ENCODE measurements around the gene ENTHD1. TPM values are rescaled to one million over a fixed set of nuclear protein-coding genes. Genes with fewer than 3 reads are reported as not detected.

Gene ENTHD1
- total and polyA plus RNA-seq, 2 of the 4 experiments (the other 2 are of a cell fraction) = not detected

DNA sequence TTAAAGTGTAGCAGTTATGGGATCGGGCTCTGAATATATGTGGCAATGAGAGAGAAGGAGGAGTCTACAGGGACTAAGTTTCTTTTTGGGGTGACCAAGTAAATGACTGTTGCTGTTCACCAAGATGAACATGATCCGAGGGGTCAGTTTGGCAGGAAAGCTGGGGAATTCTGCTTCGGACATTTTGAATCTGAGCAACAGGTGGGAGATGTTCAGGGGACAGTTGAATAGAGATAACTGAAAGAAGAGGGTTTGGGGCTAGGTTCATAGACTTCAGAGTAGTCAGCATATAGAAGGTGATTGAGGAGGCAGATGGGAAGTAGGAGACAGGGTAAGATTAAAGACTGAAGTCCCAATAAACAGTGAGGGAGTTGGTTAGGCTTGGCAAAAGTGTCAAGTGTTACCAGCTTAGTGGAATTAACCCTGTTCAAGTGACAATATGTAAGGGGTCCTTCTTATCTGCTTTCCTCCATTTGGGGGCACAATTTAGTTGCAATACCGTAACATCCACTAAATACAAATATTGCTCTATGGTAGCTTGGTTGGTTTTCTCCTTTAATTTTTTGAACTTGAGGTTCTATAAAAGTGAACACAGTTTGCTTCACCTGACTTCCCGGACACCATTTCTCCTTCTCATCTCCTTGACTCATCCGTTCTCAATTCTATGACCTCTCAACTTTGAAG is 2.9 kb upstream of the ENTHD1 start:
- ChIA-PET CTCF (no interaction called here), POLR2A (ENCODE audit: unreplicated experiment) (no interaction called here)
- Histone ChIP-seq H4K91ac (ENCODE audit: insufficient read depth, low read depth, low read length) (no peak overlapping the region), H4K5ac (ENCODE audit: low read depth, low read length) (no peak overlapping the region), H3K4me1 (ENCODE audit: control insufficient read depth, insufficient read depth, low read length) (no peaks in the 10 kb centered on the region), H4K20me1 (ENCODE audit: insufficient read depth, low read length) (no peaks in the 10 kb centered on the region), H3K27me3 (ENCODE audit: control insufficient read depth, insufficient read depth, low read length) (peaks cover 40% of the 10 kb centered on the region), H3K27ac (ENCODE audit: insufficient read depth, low read length) (no peak overlapping the region), H2AK5ac (ENCODE audit: low read depth, low read length) (no peak overlapping the region), H3K23ac (ENCODE audit: low read depth, low read length) (no peak overlapping the region), H4K8ac (ENCODE audit: low read depth in 2 of 2, low read length in 2 of 2) (no peak overlapping the region), H2AK9ac (replicated peaks; ENCODE audit: low read depth, low read length, poor library complexity) (no peak overlapping the region), H3K4me3 (ENCODE audit: insufficient read depth, low read depth, low read length) (no peak overlapping the region), H3K9ac (ENCODE audit: low read depth, low read length) (no peak overlapping the region), H3K56ac (ENCODE audit: extremely low read depth, insufficient read depth, low read length) (no peak overlapping the region), H3K9me3 (ENCODE audit: control insufficient read depth, insufficient read depth, low read length) (no peaks in the 10 kb centered on the region), H3K9me1 (ENCODE audit: insufficient read depth, low read length) (no peaks in the 10 kb centered on the region), H3K14ac (replicated peaks; ENCODE audit: low read depth, low read length) (no peak overlapping the region), H3K4ac (ENCODE audit: low read depth, low read length) (no peak overlapping the region), H2BK20ac (ENCODE audit: low read depth, low read length) (no peak overlapping the region), H3K79me1 (ENCODE audit: low read depth in 1 of 2, low read length in 2 of 2) (no peaks in the 10 kb centered on the region), H3K4me2 (ENCODE audit: low read depth, low read length) (no peak overlapping the region), H2AFZ (replicated peaks; ENCODE audit: low read length, poor library complexity) (no peak overlapping the region), H2BK15ac (ENCODE audit: low read depth, low read length) (no peak overlapping the region), H2BK5ac (ENCODE audit: low read depth, low read length, poor library complexity, severe bottlenecking) (no peak overlapping the region), H3K18ac (ENCODE audit: low read depth, low read length) (no peak overlapping the region), H2BK120ac (ENCODE audit: low read depth, low read length) (no peak overlapping the region), H3K36me3 (ENCODE audit: control insufficient read depth, insufficient read depth, low read length) (no peaks in the 10 kb centered on the region)
- TF ChIP-seq RCOR1 (IDR thresholded peaks at IDR 0.05; ENCODE audit: insufficient replicate concordance, low read length) (no peak), MAZ (IDR thresholded peaks at IDR 0.05; ENCODE audit: borderline replicate concordance, low read depth, low read length) (no peak), USF2 (IDR thresholded peaks at IDR 0.05; ENCODE audit: low read depth, low read length) (no peak)
- TF ChIP-seq, protein P1, sequence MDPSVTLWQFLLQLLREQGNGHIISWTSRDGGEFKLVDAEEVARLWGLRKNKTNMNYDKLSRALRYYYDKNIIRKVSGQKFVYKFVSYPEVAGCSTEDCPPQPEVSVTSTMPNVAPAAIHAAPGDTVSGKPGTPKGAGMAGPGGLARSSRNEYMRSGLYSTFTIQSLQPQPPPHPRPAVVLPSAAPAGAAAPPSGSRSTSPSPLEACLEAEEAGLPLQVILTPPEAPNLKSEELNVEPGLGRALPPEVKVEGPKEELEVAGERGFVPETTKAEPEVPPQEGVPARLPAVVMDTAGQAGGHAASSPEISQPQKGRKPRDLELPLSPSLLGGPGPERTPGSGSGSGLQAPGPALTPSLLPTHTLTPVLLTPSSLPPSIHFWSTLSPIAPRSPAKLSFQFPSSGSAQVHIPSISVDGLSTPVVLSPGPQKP (IDR thresholded peaks at IDR 0.05; ENCODE audit: borderline replicate concordance, low read depth, low read length) = no peak
- DNase-seq = no peak
- in situ Hi-C loops (cut with MboI; ENCODE audit: low sequenced_read_pairs) = no loop called here
- WGBS, 2 experiments (ENCODE audit: extremely low coverage in 2 of 2, insufficient read length in 1 of 2) = 35% methylated on average over 4 of the region's 6 CpGs; no CpG with 5 or more reads in 1 of the 2 experiments
- dilution Hi-C loops (cut with HindIII; ENCODE audit: low sequenced_read_pairs, unreplicated experiment) = no loop called here
- intact Hi-C loops (cut with micrococcal nuclease) = no loop called here
- no TSS peak for BruUV-seq (replicated peaks)
- no peak for ATAC-seq (ENCODE audit: low read depth)
